ENCODE data around the gene RAD51D. TPM values are rescaled to one million over a fixed set of nuclear protein-coding genes. Genes with fewer than 3 reads are reported as not detected.

Gene RAD51D
- total RNA-seq, 1 donor from 2014 or later, result 11.1 TPM

DNA sequence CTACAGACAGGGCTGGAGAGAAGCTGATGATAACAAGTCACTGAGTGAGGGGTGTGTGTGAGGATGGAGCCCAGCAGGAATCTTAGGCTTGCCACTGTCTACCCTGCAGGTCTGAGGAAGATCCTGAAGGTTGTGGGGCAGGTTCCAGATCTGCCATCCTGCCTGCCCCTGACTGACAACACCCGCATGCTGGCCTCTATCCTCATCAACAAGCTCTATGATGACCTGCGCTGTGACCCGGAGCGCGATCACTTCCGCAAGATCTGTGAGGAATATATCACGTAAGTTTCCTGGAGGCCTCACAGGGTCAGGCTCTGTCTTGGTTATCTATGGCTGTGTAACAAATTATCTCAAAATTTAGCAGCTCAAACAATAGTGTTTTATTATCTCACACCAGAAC lies 44.2 kb upstream of the RAD51D start:
- Mint-ChIP-seq H3K36me3 (ENCODE audit: low read depth) (no peaks in the 10 kb centered on the region), H3K27me3 (ENCODE audit: low read depth) (peaks cover 24% of the 10 kb centered on the region), H3K4me1 (ENCODE audit: low read depth) (no peaks in the 10 kb centered on the region), H3K9me3 (ENCODE audit: low read depth) (no peaks in the 10 kb centered on the region), H3K4me3 (ENCODE audit: unreplicated experiment) (no peak overlapping the region), H3K27ac (ENCODE audit: unreplicated experiment) (no peak overlapping the region)
- no peak for DNase-seq (ENCODE audit: low spot score)
- TF ChIP-seq, protein P1, sequence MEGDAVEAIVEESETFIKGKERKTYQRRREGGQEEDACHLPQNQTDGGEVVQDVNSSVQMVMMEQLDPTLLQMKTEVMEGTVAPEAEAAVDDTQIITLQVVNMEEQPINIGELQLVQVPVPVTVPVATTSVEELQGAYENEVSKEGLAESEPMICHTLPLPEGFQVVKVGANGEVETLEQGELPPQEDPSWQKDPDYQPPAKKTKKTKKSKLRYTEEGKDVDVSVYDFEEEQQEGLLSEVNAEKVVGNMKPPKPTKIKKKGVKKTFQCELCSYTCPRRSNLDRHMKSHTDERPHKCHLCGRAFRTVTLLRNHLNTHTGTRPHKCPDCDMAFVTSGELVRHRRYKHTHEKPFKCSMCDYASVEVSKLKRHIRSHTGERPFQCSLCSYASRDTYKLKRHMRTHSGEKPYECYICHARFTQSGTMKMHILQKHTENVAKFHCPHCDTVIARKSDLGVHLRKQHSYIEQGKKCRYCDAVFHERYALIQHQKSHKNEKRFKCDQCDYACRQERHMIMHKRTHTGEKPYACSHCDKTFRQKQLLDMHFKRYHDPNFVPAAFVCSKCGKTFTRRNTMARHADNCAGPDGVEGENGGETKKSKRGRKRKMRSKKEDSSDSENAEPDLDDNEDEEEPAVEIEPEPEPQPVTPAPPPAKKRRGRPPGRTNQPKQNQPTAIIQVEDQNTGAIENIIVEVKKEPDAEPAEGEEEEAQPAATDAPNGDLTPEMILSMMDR (IDR thresholded peaks at IDR 0.05), result no peak

DNA sequence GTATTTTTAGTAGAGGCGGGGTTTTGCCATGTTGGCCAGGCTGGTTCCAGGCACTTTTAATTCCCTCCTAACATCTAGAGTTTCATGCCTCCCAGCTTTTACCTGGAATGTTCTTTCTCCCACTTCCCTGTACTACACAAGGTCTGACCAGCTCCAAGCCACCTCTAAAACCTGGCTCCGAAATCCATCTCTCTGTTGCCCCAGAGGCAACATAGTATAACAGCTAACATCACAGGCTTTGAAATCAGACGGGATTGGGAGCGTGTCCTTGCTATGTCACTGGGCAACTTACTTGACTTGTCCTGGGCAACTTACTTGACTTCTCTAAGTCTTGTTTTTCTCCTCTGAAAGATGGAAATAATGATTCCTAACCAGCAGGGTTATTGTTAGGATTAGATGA lies 43.1 kb upstream of the RAD51D start:
- DNase-seq (ENCODE audit: low spot score), result no peak
- TF ChIP-seq, protein P1 (IDR thresholded peaks at IDR 0.05), result no peak
- Mint-ChIP-seq H3K4me1 (ENCODE audit: low read depth) (no peaks in the 10 kb centered on the region), H3K9me3 (ENCODE audit: low read depth) (no peaks in the 10 kb centered on the region), H3K27ac (ENCODE audit: unreplicated experiment) (no peak overlapping the region), H3K4me3 (ENCODE audit: unreplicated experiment) (no peak overlapping the region), H3K36me3 (ENCODE audit: low read depth) (no peaks in the 10 kb centered on the region), H3K27me3 (ENCODE audit: low read depth) (peaks cover 29% of the 10 kb centered on the region)

DNA sequence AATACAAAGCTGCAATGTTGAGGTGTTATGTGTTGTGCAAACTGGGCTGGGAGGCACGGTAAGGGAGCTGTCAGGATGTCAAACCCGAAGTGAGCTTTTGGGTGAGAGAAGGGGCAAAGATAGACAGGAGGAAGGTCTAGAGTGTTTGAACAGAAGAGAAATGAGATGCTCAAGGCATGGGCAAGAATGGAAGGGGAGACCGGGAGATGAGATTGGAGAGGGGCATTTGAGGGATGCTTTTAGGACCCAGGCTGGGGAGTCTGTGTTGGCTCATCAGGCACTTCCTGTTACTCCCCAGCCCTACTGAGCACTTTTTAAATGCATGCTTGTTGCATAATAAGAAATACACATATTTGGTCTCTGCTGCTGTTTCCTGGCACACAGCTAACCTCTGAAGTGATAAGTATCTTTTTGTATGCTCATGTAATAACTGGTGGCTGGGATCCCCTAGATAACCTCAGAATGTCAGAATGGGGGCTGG lies 41.7 kb upstream of the RAD51D start:
- no peak for DNase-seq (ENCODE audit: low spot score)
- TF ChIP-seq, protein P1 (IDR thresholded peaks at IDR 0.05), result no peak
- Mint-ChIP-seq H3K9me3 (ENCODE audit: low read depth) (no peaks in the 10 kb centered on the region), H3K4me3 (ENCODE audit: unreplicated experiment) (no peak overlapping the region), H3K27me3 (ENCODE audit: low read depth) (peaks cover 31% of the 10 kb centered on the region), H3K36me3 (ENCODE audit: low read depth) (no peaks in the 10 kb centered on the region), H3K27ac (ENCODE audit: unreplicated experiment) (no peak overlapping the region), H3K4me1 (ENCODE audit: low read depth) (no peaks in the 10 kb centered on the region)

DNA sequence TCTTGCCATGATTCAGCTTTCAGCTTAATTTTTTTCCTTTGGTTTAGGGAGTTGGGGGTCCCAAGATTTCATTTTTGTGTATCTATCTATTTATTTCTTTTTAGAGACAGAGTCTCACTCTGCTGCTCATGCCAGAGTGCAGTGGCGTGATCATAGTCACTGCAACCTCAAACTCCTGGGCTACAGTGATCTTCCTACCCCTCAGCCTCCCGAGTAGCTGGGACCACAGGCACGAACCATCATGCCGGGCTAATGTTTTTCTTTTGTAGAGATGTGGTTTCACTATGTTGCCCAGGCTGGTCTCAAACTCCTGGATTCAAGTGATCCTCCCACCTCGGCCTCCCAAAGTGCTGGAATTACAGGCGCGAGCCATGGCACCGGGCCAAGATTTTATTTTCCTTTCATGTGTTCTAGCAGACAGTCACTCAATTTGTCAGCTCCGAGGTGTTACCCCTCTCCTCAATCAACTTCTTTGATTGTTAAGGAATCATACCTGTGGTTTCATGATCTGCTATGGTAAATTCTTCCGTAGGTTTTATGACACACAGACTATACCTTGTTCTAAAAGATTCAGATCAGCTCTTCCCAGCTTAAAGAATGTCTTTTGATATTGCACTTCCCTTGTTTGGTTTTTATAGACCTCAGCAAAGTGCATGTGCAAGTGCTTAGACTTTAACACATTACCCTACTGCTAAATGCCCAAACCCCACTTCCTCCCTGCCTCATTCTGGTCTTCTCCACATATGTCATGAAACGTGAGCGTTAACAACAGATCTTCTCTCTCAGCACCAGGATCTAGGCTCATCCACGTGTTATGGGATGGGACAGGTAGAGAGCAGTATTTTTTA lies 40.9 kb upstream of the RAD51D start:
- Mint-ChIP-seq H3K27me3 (ENCODE audit: low read depth) (peaks cover 32% of the 10 kb centered on the region), H3K36me3 (ENCODE audit: low read depth) (no peaks in the 10 kb centered on the region), H3K9me3 (ENCODE audit: low read depth) (no peaks in the 10 kb centered on the region), H3K27ac (ENCODE audit: unreplicated experiment) (no peak overlapping the region), H3K4me3 (ENCODE audit: unreplicated experiment) (no peak overlapping the region), H3K4me1 (ENCODE audit: low read depth) (no peaks in the 10 kb centered on the region)
- TF ChIP-seq, protein P1 (IDR thresholded peaks at IDR 0.05), result no peak
- DNase-seq (ENCODE audit: low spot score), result no peak

DNA sequence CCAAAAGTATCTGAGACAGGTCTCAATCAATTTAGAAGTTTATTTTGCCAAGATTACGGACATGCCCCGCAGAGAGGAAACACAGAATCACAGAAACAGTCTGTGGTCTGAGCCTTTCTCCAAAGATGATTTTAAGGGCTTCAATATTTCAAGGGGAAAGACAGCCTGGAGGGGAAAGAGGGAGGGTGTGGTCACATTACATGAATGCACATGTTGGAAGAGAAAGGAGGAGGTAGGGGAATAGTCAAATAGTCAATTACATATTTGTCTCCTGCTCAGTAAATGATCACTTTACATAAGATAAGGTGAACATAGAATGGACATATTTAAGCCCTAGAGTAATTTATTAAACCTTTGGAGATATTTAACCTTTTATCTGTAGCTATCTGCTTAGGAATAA lies 40.3 kb upstream of the RAD51D start:
- TF ChIP-seq, protein P1 (IDR thresholded peaks at IDR 0.05), result no peak
- Mint-ChIP-seq H3K27me3 (ENCODE audit: low read depth) (peaks cover 29% of the 10 kb centered on the region), H3K36me3 (ENCODE audit: low read depth) (no peaks in the 10 kb centered on the region), H3K4me1 (ENCODE audit: low read depth) (no peaks in the 10 kb centered on the region), H3K9me3 (ENCODE audit: low read depth) (no peaks in the 10 kb centered on the region), H3K27ac (ENCODE audit: unreplicated experiment) (no peak overlapping the region), H3K4me3 (ENCODE audit: unreplicated experiment) (no peak overlapping the region)
- DNase-seq (ENCODE audit: low spot score), result no peak
